H54 (cell line): ENCODE measurements around the gene PGP.

Experiments
- DNase-seq: peaks from one replicate; pipeline ENCODE4 v3.0.0; 2011; ENCODE audit warnings: low spot score, mixed read lengths; ENCODE audit not compliant: insufficient read length
- FAIRE-seq: peaks from 3 replicates; lab custom pipeline; 2011; peaks lifted over from hg19 to GRCh38; lab: Jason Lieb, UNC
- POLR2A ChIP-seq: IDR thresholded peaks from 2 replicates; pipeline ENCODE4 v1.6.1; 2011; ENCODE audit warnings: low read depth, mild to moderate bottlenecking, low read length

The PGP gene

DNA sequence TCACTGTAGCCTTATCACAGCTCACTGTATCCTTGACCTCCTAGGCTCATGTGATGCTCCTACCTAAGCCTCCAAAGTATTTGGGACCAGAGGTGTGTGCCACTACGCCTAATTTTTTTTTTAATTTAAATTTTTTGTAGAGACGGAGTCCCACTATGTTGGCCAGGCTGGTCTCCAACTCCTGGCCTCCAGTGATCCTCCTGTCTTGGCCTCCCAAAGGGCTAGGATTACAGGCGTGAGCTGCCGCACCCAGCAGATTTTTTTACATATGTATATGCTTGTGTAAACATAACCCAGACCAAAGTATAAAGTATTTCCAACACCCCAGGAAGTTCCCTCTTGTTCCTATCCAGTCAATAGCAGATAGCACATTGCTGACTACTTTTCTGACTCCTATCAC, 1.7 kb upstream of the PGP start:
- no peak for TF ChIP-seq POLR2A
- no peak for DNase-seq
- no peak for FAIRE-seq

GRCh38 chr16:2213817-2214718, 572 bp downstream of the PGP start:
- no peak for FAIRE-seq
- DNase-seq, result no peak
- no peak for TF ChIP-seq POLR2A

- DNase-seq (no peak), FAIRE-seq (no peak)
- no peak for TF ChIP-seq POLR2A
These were observed 2.0 kb downstream of the PGP start for GRCh38 chr16:2212362-2213324.

DNA sequence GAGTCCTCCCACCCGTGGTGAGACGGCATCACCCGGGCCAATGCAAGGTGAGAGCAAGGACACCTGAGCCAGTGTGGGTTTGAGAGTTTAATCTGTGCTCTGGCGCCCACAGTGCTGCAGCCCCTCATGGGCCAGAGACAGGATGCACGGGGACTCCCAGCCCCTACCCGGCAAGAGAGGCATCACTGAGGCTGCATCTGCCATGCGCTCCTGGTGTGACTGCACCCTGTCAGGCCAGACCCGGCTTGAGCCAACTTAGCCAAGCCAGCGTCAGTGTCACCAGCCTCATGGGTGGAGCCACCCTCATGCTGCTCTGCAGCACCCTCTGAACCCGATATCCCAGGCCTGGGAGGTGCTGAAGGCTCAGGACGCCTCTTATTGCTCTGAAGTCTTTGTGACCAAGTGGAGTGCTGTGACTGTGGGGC, 2.7 kb downstream of the PGP start:
- DNase-seq, result no peak
- no peak for FAIRE-seq
- TF ChIP-seq POLR2A, result no peak

GRCh38 chr16:2210386-2211365, 4.0 kb downstream of the PGP start, which contains the start of gene BRICD5:
TSS of gene BRICD5 (minus strand) at chr16:2210863. CDS start at chr16:2210833, 30 bp downstream.
- TF ChIP-seq POLR2A, result no peak
- DNase-seq, result no peak
- no peak for FAIRE-seq

DNA sequence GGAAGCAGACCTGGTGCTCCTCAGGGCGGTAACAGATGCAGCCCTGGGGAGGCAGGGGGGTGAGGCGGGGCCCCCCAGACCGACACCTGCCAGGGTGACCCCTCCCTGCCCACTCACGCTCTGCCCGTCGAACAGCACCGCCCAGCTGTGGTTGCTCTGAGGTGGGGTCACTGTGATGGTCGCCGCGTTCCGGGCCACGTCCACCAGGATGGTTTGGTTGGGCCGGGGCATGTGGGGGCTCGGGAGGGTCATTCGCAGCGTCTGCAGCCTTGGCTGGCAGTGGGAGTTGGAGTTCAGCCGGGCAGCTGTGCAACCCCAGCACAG, 4.7 kb downstream of the PGP start:
- no peak for TF ChIP-seq POLR2A
- FAIRE-seq (no peak), DNase-seq (no peak)

GRCh38 chr16:2209258-2210008, 5.2 kb downstream of the PGP start:
- TF ChIP-seq POLR2A, result no peak
- DNase-seq, result no peak
- no peak for FAIRE-seq

GRCh38 chr16:2208772-2209171, 5.9 kb downstream of the PGP start:
- FAIRE-seq (no peak), DNase-seq (no peak)
- TF ChIP-seq POLR2A, result no peak

DNA sequence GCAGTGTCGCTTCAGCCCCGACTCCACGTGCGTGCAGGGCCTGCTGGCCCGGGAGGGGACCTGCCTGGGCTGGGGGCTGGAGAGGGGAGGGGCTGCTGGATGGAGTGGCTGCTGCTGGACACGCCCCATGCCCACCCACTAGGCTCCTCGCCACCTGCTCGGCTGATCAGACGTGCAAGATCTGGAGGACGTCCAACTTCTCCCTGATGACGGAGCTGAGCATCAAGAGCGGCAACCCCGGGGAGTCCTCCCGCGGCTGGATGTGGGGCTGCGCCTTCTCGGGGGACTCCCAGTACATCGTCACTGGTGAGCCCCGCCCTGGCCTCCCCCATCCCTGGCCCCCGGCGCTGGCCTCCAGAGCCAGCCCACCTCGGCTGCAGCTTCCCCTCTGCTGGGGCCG, 6.3 kb downstream of the PGP start:
- no peak for TF ChIP-seq POLR2A
- DNase-seq, result no peak
- no peak for FAIRE-seq

DNA sequence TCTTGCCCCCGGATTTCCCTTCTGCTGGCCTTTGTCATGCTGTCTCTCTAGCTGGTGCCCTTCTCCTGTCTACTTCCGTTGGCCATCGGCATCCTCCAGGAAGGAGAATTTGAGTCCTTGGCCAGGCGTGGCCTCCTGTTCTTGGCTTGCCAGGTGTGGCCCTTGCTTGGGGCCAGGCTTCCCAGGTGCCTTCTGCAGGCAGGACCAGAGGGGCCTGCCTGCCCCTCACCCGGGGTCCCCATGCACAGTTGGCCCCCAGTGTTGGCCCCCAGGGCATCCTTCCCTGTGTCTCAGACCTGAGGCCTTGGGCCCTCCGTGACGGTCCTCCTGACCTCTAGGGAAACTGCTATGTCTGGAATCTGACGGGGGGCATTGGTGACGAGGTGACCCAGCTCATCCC, 6.8 kb downstream of the PGP start:
- TF ChIP-seq POLR2A, result no peak
- DNase-seq (no peak), FAIRE-seq (no peak)

- no peak for FAIRE-seq
- no peak for TF ChIP-seq POLR2A
- DNase-seq, result no peak
These were observed 7.7 kb downstream of the PGP start for GRCh38 chr16:2206780-2207433.

DNA sequence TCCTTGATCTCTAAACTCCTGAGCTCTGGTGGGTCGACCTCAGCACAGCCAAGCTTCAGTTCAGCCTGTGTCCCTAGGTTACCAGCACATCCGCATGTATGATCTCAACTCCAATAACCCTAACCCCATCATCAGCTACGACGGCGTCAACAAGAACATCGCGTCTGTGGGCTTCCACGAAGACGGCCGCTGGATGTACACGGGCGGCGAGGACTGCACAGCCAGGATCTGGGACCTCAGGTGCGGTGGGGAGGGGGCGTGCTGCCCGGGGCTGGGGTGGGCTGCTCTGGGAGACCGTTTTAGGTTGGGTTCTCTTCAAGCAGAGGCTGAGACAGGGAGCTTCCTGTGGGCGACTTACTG, 8.2 kb downstream of the PGP start:
- DNase-seq, result no peak
- no peak for FAIRE-seq

More for the DNA sequence above, 8.2 kb downstream of the PGP start:
- no peak for TF ChIP-seq POLR2A
